Measurements from ENCODE around the gene HAAO.

DNA sequence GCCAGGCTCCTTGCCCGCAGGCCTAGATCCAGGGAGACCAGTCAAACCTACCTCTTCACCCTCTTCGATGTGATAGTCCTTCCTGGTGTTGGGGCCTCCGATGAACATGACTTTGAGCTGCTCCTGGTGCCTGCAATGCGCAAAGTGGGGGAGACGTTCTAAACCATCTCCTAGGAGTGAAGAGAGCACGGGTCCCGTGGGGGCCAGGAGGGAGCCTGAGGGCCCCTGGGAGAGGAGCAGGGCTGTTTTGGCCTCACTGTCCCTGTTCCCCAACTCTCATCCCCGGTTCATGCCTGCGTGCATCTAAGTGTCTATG lies 3.9 kb downstream of the HAAO start:
- TF ChIP-seq TARDBP (IDR thresholded peaks at IDR 0.05) (no peak), SUZ12 (IDR thresholded peaks at IDR 0.05) (no peak), CTBP1 (IDR thresholded peaks at IDR 0.05; ENCODE audit: borderline replicate concordance) (no peak), SP1 (IDR thresholded peaks at IDR 0.05) (no peak), ZNF384 (IDR thresholded peaks at IDR 0.05) (no peak), FOXK2 (IDR thresholded peaks at IDR 0.05) (no peak)
